HG02840 (cell line): Measurements from ENCODE around the gene DMRT1.

Source experiments
- ATAC-seq: cut with Tn5 transposase; IDR thresholded peaks from one replicate; pipeline ENCODE4 v1.9.1; 2021; ENCODE audit warnings: mild to moderate bottlenecking, moderate library complexity, moderate number of reproducible peaks; ENCODE audit not compliant: unreplicated experiment, low FRiP score

Gene DMRT1

DNA sequence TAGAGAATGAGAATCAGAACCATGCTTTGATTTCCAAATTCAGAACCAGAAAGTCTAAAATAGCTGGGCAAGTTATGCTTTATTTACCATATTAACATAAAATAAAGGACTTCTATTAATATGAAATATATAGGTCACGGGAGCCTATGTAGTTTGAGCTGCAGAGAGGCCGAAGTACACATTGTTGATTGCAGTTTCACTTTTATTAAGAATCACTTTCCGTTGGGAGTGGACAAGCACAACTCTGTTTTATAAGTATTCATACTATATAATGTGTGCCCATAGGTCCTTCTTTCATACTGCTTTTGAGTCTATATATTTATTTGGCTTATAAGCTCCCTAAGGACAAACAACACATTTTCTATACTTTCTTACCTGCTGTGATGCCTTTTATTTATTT is 76.2 kb downstream of the DMRT1 start:
- no peak for ATAC-seq

DNA sequence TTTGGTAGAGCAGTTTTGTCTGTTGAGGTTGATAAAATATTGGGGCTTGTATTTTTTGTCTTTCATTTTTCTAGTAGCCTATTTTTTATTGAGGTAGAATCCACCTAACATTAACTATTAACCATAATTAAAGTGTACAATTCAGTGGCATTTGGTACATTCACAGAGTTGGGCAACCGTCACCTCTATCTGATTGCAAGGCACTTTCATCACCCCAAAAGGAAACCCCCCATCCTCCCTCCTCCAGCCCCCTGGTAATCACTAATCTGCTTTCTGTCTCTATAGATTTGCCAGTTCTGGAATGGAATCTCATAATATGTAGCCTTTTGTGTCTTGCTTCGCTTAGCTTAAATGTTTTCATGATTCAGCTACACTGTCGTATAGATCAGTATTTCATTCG is 79.4 kb downstream of the DMRT1 start:
- ATAC-seq: no peak

DNA sequence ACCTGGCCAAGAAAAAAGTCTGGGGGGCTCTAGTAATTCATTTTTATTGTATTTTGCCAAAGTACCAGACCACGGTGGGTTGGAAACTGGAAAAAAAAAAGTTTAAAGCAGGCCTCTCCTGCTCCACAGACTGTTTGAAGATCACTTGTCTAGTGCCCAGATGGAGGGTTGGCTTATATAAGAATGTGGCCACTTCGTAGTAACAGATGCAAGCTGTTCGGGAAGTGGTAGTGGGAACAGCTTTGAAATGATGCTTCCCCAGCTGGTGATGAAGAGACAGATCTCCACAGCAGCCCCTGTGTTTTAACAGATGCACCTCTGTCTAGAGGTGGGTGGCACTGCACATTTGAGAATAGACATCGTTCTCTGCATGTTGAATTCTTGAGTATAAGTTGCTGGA is 80.7 kb downstream of the DMRT1 start:
- no peak for ATAC-seq

DNA sequence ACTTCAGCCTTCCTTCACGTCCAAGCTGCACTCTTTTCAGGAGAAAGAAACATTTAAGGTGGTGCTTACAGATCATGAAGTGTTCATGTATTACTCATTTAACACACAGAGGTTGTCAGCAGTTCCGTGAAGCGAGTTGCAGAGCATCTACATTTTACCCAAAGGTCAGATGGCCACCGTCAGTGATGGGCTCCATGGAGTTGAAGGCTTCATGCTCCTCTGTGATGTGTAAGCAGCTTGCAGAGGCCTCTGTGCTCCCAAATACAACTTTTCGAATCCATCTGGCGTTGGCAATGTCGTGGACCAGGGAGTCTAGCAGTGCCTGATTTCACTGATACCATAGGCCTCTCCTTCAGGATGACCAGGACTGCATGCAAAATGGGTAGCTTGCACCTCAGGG is 81.2 kb downstream of the DMRT1 start:
- ATAC-seq: no peak

DNA sequence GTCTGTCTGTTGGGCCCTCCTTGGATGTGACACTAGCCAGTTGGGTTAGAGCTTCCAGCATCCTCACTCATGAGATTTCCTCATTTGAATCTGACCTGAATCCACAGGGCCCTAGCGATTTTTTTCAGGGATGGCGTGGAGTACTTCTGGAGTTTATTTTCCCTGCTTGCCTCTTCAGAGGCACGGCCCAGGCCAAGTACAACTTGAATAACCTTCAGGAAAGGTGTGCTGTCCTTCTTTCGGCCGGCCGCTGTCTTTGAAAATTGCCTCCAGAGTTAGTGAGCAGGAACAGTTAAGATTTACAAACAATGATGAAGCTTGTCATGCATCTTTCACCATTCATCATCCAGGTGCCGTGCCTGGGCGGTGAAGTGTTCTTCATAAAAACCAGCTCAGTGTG is 85.5 kb downstream of the DMRT1 start:
- no peak for ATAC-seq

DNA sequence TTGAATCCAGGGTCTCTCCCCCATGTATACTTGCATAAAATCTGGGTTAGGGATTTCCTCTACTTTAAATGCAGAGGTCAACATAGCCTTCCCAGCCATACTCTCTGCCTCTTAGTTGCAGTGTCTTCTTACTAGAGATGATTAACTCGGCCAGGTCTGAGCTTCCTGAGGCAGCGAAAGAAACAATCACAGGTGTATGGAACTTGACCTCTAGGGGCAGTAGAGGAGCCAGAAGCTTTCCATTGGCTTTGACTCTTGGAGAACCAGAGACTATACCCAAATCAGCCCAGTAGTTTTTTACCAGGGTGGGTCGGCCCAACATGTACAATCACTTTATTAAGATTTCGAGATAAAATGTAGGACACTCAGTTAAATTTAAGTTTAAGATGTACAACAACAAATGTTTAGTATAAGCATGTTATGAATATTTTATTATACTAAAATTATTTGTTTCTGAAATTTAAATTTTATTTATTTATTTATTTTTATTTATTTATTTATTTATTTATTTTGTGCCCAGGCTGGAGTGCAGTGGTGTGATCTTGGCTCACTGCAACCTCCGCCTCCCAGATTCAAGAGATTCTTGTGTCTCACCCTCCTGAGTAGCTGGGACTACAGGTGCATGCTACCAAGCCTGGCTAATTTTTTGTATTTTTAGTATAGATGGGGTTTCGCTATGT is 87.0 kb downstream of the DMRT1 start:
- ATAC-seq: no peak

DNA sequence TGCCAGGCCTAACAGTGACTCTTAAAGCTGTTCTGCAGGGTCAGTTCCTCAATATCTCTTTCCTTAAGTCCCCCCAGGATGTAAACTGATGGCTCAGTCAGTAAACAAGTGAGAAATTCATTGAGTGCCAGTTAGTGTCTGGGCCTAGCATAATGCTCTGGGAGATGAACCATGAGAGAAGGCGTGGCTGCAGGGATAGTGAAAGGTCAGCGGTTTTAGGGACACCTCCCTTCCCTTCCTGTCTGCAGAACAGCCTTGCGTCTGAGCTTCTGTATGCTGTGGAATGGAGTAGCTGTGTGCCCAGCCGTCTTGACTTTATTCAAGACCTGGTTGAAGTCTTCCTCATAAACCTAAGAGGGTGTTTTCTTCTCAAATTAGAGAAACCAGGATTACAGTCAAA is 88.2 kb downstream of the DMRT1 start:
- no peak for ATAC-seq

DNA sequence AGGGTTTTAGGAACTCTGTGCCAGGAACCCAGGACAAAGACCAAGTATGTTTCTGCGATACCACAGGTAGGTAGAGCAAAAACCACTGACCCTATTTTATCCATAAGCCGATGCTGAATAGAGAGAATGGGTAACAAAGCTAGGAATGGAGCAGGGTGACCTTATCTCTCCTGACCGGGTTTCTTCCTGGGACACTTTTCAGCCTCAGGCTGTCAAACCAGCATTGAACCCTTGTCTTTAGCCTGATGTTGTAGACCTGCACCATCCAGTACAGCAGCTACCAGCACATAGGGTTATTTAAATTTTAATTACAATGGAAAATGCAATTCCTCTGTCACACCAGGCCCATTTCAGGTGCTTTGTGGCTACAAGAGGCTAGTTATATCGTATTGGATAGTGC is 91.9 kb downstream of the DMRT1 start:
- no peak for ATAC-seq

DNA sequence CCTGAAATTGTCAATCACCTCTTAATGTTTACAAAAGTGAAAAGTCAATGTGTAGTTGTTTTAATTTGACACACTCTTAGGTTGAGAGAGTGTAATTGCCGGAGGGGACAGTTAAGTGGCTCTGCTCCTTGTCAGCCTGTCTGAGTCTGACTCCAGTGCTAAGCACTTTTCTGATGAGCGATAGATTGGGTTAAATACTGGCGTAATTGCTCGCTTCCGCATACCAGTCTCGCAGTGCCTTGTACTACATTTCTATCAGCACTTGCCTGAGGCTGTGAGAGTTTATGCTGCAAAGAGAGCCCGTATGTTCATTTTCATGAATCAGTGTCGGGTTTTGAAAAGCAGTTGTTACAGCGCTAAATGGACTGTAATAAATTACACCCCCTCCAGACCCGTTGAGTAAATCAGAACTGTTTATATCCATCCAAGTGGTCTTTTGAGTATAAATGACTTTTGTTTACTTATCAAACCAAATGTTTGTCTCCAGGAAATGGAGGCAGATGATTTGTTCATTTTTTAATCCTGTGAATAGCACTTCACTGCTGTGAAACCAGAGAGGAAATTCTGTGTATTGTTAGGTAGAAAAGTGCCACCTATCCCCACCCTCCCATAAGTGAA is 94.0 kb downstream of the DMRT1 start:
- no peak for ATAC-seq

DNA sequence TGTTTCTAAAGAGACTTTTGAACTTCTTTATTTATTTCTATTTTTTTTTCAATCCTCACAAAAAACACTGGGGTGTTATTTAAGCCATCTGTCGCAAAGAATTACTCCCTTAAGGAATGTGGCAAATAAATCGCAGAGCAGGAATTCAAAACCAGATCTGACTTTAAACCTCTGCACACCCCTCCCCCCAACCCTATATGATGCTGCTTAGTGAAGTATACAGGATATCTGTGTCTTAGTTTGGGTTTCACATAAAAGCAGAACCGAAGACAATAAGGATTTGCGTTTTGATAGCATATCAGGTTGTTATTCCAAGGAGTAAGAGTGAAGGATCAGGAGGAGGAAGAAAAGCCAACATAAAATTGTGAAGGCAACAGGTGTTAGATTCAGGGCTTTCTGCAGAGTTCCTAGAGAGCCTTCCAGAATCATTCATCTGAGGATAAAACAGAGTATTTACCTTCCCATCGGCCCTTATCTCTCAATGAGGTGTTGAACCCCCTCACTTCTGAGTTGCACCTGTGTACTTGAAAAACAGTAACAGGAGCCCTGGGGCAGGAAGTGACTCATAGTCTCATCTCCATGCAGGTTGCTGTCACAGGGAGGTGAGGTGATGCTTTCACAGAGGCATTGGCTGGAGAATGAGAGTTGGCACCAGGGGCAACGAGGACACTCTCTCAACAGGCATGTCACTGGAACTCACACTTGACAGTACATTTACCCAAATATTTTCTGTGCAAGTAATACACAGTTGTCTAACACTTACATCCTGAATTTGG is 101.5 kb downstream of the DMRT1 start:
- no peak for ATAC-seq

DNA sequence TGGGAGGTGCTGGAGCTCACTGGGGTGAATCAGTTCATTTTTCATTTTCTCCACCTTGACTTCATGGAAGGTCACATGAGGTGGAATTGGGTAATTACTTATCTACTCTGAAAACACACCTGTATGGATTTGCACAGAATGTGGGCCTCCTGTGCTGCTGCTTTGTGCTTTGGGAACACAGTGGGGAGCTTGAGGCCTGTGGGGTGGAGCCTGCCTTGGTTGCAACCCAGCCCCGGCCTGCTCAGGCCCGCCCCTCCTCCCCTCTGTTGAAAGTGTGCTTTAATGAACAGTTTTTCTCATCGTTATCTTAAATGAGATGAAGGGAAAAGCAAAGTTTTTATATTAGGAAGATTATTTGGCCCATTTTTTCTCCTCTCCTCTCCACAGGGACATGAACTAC is 106.5 kb downstream of the DMRT1 start:
- ATAC-seq: no peak

DNA sequence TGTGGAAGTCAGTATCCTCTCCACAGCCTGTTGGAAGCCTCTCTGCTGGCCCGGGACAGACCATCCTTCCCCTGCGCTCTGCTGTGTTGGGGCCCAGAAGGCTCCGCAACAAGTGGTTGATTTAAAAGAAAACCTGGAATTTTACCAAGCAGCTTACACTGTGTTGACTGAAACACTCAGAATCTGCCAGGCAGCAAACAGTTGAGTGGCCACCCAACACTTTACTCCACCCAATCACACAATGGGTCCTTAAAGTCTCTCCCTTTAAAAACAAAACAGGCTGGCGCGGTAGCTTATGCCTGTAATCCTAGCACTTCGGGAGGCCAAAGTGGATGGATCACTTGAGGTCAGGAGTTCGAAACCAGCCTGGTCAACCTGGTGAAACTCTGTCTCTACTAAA is 107.0 kb downstream of the DMRT1 start:
- no peak for ATAC-seq

DNA sequence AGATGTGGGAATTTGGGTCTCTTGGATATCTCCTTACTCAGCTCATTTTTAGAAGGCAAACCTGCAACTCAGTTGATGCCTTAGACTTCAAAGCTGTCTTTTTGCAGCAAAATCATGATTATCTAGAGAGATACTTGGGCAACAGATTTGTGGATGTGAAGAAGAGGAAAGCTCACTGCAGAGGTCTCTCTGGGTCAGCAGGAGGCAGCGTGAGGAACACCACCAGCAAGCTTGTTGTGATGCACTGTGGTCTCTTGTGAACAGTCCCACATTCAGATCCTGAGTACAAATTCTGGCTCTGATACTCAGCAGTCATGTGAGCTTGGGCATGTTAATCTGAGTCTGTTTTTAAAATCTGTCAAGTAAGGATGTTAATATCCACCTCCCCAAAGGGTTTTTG is 108.6 kb downstream of the DMRT1 start:
- no peak for ATAC-seq

DNA sequence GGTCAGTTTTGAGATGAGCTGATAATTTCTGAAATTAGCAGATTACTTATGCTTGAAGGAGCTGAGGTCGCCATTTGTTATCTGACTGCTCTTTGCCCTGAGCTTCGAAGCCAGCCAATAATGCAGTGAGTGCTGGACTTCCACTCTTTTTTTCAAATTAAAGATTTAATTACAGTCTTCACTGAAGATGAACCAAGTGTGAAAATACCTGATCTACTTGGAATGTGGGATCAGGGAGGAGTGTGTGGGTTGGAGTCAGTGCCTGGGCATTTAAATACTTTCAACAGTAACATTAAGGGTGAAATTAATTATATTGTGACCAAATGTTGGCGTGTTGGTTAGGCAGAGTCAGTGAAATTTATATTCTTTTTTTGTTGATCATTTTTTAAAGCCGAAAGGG is 111.0 kb downstream of the DMRT1 start:
- ATAC-seq: no peak

DNA sequence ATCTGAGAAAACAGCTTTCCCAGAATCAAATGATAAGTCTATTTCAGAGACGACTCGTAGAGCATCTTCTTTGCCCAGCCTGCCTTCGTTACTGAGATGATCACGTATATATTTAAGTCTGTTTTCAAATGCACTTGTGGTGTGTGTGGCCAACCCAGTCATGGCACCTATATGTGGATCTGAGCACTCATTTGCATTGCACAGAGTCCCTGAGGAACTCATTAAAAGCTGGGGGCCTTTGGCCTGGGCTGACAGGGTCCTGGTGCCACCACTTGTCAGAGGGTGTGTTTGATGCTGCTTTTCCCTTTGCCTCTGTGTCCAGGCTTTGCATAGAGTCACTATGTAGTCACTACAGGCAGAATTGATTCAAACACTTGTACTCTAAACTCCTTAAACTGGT is 117.6 kb downstream of the DMRT1 start:
- ATAC-seq: no peak

DNA sequence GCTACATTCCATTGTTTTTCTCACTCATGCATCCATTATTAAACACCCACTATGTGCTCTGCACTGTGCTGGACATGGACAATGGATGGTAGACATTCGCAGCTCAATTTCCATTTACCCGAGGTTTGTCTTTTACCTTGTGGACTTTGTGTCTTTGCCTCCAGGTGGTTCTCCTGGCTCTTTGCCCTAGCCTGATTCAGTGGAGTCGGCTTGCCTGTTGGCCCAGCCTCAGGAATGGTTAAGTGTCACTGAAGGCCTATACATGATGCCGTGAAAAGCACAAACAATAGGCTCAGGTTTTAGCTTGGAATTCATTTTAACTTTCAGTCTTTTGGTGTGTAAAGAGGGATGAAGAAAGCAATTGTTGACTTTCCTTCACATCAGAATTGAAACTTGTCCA is 118.4 kb downstream of the DMRT1 start:
- no peak for ATAC-seq

DNA sequence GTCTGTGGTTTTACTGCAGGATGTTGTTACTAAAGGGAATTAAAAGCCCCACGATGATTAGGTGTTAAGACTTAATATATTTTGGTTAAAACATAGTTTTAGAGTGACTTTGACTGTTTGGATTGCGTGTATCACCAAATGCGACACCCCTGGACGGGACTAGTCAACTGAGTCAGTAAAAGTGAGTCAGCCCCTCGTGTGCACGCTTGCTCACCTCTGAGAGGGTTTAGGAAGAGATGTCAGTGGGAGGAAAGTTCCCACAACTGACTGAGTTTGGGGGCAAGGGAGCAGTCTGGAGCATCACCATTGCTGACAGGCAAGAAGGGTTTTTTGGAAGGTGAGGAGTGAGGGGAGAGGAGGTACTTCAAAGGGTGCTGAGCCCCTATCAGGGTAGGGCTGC is 120.5 kb downstream of the DMRT1 start:
- ATAC-seq: no peak

DNA sequence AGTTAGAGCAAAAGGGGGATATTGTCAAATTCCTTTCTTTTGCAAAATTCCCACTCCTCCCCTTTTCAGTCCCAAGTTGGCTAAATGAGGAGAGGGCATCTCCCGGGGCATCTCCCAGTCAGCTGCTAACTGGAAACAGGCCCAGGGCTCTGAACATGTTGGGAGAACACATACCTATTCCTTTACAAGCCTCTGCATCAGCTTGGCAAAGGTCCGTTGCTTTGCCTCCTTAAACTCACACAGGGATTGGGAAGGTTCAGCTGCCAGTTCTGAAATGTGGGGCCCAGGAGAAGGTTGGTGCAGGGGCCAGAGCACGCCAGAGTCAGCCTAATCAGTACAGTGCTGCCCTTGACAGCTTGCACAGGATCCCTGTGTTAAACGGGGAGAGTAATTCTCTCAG is 124.0 kb downstream of the DMRT1 start:
- no peak for ATAC-seq

DNA sequence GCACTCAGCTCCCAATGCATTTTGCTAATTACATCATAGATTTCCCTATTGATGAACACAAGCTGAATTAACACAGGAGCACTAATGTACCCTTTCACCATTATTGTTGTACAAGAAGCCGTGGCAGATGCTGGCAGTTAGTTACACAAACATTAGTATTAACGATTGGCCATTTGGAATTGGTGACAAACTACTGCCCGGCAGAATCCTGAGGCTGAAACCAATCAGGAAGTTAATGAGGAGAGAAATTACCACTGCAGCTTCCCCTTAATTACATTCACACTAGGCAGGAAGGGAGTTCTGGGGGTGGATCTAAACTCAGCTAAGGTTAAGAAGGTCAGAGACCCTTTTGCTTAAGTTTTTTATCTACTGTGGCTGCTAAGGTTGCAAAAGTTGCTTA is 125.4 kb downstream of the DMRT1 start:
- no peak for ATAC-seq

DNA sequence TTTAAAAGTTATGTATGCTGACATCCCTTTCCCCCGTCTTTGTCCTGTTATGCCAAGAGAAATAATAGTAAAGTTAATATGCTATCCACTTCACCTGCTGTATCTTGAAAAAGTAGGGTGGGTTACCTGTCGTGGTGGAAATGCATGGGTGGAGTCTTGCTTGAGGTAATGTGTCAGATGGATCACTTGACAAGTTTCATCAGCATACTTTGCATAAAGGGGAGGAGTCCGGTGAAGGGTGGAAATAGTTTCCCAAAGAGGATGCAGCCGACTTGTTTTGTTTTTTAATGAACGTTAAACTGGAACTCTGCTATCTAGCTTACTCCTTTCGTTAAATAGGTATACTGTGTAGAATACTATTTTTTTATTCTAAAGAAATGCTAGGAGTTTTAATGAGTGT is 125.9 kb downstream of the DMRT1 start:
- ATAC-seq: no peak

DNA sequence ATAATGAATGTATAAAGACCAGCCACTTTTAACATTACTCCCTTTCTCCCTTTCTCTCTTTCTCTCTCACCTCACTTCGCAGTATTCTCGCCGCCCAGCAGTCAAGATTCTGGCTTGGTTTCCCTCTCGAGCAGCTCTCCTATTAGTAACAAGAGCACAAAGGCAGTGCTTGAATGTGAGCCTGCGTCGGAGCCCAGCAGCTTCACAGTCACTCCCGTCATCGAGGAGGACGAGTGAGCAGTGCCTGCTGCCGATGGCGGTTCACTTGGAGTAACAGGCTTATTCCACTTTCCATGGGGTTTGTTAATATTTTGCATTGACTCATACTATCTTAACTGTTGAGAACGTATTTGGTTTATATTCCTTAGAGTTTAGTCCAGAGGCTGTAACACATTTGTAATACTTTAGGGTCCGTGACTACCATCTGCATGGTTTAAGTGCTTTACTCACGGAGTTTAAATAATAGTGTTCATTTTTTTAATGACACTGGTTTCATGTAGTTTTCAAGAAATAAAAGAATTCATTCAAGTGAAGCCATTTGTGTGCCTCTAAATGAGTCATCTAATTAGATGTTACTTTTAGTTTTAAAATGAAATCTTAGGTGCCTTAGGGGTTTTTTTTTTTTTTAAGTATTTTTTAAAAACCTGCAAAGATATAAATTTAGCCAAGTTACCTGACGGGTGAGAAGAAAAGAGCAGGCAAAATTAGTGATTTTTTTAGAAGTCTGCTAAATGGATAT is 126.6 kb downstream of the DMRT1 start:
- ATAC-seq: no peak
